ENCODE data around the gene TTR.

Gene TTR

GRCh38 chr18:31645411-31645810 is 53.7 kb downstream of the TTR start:
- intact Hi-C loops (cut with DNase I): no loop called here
- DNase-seq: no peak

GRCh38 chr18:31646332-31647126 is 54.9 kb downstream of the TTR start:
- DNase-seq: no peak

GRCh38 chr18:31647127-31647753 is 55.6 kb downstream of the TTR start:
- no peak for DNase-seq
- intact Hi-C loops (cut with DNase I): no loop called here

More at GRCh38 chr18:31646332-31647126, 54.9 kb downstream of the TTR start:
- intact Hi-C loops (cut with DNase I): no loop called here

Data from head of caudate nucleus (tissue), 42 donors.